NCI-H1048 (cell line): ENCODE results near the gene VAV2.
"Not testable (repeated sequence)": the region's sequence is repeated elsewhere in the genome, so short reads cannot be mapped to it uniquely, and the experiment has no call there.

Experiments used
- DNase-seq: peaks from one replicate; lab custom pipeline; 2025; lab: John Stamatoyannopoulos, UW

The VAV2 gene

GRCh38 chr9:133767008-133767407, 225.1 kb downstream of the VAV2 start:
- no peak for DNase-seq

DNA sequence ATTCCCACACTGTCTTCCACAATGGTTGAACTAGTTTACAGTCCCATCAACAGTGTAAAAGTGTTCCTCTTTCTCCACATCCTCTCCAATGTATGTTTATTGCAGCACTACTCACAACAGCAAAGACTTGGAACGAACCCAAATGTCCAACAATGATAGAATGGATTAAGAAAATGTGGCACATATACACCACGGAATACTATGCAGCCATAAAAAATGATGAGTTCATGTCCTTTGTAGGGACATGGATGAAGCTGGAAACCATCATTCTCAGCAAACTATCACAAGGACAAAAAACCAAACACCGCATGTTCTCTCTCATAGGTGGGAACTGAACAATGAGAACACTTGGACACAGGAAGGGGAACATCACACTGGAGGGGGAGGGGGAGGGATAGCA, 225.9 kb downstream of the VAV2 start:
- not testable (repeated sequence) for DNase-seq

- DNase-seq, result no peak
Measured at GRCh38 chr9:133763272-133764183, 228.6 kb downstream of the VAV2 start.

DNA sequence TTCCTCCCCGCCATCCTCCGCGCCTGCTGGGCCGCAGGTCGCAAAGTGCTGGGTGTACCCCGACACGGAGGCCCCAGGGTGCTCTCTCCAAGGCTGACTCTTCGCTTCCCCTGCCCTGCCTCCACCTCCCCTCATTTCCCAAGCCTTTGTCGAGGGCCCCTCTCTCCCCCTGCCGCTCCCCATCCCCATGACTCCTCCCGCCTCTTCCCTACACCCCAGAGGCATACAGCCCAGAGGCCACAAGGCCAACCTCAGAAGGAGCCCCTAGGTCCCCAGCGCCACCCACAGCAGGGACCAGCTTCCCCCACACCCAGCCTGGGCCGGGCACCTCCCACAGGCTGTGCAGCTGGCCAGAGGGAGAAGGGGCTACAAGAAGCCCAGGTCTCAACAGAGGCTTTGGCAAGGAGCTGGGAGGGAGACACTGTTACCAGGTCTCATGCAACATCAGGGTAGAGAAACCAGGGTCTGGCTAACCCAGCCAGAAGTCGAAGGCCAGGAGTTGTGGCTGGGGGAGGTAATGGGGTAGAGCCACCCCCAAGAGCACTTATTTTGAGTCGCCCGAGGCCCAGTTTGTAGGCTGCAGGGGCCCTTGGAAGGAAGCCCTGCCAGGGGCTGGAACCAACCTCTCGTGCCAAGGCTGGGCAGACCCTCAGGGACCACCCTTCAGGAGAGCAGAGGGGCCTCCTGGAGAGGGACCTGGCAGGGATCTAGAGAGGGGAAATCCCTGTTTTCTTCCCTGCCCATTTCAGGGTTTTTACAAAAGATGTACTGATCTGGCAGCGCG, 229.4 kb downstream of the VAV2 start:
- DNase-seq, result no peak

- no peak for DNase-seq
Measured at GRCh38 chr9:133761641-133762248, 230.4 kb downstream of the VAV2 start.

DNA sequence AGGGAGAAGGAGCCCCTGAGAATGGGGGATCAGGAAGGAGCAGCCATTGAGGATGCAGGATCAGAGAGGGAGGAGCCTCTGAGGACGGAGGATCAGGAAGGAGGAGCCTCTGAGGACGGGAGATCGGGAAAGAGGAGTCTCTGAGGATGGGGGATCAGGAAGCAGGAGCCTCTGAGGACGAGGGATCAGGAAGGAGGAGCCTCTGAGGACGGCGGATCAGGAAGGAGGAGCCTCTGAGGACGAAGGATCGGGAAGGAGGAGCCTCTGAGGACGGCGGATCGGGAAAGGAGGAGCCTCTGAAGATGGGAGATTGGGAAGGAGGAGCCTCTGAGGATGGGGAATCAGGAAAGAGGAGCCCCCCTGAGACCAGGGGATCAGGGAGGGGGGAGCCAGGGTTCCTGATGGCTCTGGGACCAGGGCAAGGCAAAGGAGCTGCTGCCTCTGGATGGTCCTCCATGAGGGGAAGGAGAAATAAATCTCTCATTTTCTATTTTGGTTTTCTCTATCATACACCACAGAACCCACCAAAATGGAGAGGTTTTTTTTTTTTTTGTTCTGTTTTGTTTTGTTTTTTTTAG, 231.3 kb downstream of the VAV2 start:
- no peak for DNase-seq

DNA sequence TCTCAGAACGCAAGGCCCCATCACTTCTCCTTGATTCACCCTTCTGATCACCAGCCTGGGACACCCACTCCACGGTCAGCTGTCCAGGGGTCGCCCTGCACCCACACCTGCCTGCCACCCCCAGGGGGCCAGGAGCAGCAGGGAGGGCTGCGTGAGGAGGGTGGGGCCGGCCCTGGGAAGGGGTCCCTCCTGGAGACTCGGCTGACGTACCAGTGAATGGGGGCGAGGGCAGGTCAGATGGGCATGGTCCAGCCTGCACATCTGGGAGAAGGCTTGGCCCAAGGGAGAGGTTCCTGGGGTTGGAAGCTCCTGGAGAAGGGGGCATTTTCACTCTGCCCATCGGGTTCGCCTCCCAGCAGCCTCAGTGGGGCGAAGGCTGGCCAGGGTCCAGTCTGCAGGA, 232.2 kb downstream of the VAV2 start:
- no peak for DNase-seq

DNA sequence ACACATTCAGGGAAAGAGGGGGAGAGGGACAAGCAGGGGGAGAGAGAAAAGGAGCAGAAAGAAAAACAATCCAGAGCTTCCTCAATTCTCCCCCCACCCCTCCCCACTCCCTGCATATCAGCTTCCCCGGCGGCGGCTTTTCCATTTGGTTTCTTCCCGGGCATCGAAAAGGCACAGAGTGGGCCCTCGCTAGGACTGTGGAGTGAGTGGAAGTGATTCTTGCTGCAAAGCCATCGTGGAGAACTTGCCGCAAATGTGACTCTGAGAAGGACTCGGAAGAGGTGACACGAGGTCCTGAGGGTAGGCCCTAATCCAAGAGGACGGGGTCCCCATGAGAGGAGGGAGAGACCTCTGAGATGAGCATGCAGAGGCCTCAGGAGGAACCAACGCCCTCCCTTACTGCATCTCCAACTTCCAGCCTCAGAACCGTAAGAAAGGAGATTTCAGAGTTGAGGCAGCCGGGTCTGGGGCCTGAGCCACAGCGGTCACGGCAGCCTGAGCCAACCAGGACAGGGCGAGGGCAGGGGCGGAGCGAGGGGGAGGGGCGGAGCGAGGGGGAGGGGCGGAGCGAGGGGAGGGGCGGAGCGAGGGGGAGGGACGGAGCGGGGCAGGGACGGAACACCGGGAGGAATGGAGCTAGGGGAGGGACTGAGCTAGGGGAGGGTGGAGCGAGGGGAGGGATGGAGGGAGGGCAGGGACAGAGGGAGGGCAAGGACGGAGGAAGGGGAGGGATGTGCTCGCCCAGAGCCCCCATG, 232.8 kb downstream of the VAV2 start:
- no peak for DNase-seq

- DNase-seq, result no peak
Measured at GRCh38 chr9:133758228-133758627, 233.9 kb downstream of the VAV2 start.

DNA sequence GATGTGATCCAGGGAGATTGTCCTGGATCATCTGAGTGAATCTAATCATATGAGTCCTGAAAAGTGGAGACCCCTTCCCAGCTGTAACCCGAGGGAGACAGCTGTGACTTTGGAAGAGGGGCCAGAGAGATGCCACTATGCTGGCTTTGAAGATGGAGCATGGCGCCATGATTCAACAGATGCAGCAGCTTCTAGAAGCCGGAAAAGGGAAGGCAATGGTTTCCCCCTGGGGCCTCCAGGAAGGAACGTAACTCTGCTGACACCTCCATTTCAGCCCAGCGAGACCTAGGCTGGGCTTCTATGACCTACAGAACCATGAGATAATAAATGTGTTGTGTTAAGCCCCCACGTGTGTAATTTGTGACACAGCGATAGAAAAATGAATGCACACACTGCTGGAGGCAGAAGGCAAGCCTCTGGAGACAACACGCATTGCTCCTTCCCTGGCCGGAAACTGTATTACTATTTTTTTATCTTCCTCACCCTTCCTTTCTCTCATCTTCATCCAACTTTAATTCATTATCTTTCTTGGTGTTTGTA, 237.4 kb downstream of the VAV2 start:
- no peak for DNase-seq

- no peak for DNase-seq
Measured at GRCh38 chr9:133754187-133754586, 237.9 kb downstream of the VAV2 start.

DNA sequence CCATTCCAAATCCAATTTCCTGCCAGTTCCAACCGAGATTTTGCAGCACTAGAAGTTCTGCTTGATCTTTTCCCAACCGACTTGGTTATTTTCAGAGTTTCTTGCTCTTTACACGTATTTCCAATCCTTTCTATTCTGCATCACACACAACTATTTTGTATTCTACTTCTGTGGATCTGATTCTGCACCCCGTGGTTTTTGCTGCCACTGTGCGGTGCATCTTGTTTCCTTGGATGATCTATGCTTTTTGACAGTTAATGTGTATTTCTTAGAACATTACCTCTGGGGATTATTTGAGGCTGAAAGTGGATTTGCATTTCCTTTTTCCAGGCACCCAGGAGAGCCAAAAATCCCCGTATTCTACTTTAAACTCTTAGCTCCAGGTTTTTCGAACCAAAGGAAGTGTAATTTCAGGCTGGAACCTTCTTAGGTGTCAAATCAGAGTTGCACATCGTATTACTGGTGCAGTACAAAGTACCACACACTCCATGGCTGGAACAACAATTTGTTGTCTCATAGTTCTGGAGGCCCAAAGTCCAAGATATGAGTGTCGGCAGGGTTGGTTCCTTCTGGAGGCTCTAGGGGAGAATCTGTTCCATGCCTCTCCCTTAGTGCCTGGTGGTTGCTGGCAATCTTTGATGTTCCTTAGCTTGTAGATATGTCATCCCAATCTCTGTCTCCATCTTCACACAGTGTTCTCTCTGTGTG, 239.2 kb downstream of the VAV2 start:
- DNase-seq, result no peak

GRCh38 chr9:133750982-133751649, 241.0 kb downstream of the VAV2 start:
- DNase-seq, result no peak

DNA sequence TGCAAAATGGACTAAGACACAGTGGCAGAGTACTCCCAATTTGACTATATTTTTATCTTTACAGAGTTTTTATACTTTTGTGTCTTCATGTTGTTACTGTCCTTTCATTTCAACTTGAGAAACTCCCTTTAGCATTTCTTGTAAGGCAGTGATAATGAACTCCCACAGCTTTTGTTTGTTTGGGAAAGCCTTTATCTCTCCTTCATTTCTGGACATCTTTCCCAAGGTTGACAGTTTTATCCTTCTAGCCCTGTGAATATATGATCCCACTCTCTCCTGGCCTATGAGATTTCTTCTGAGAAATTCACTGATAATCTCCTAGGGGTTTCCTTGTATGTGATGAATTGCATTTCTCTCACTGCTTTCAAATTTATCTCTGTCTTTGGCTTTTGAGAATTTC, 244.8 kb downstream of the VAV2 start:
- DNase-seq, result no peak

GRCh38 chr9:133744528-133744927, 247.6 kb downstream of the VAV2 start:
- not testable (repeated sequence) for DNase-seq

GRCh38 chr9:133742849-133743444, 249.2 kb downstream of the VAV2 start:
- peak; percentile 10 for DNase-seq

GRCh38 chr9:133742251-133742650, 249.9 kb downstream of the VAV2 start:
- DNase-seq, result no peak

DNA sequence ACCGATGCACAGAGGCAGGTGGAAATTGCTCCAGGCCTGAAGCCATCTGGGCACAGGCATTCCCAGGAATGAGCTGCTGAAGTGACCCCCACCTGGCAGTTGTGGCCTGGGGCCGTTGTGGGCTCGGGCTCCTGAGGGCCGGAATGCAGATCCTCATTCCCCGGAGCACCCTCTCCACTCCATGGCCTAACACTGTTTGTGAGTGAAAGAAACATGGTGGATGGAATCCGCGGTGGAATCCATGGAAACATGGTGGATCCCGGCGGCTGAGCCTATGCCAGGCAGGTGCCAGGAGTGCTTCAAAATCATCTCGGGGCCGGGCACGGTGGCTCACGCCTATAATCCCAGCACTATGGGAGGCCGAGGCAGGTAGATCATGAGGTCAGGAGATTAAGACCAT, 250.4 kb downstream of the VAV2 start:
- DNase-seq, result no peak

DNA sequence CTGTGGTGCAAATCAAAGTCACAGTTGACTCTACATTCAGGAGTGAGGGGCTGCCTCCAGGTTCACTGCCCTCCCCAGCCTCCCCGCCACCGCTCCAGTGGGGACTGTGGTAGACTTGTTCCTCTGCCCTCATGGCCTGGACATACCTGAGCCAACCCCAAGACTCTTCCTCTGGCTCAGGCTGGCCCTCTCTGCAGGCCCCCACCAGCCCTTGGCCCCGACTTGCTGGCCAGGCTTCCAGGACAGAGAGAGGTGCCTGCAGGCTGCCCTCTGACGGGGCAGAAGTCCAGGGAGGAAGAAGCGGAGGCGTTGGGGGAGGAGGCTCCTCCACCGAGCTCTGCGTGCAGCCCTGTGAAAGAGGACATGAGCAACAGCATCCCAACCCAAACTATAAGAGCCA, 251.2 kb downstream of the VAV2 start:
- no peak for DNase-seq
